ENCODE data around the gene YPEL2. TPM values are rescaled to one million over a fixed set of nuclear protein-coding genes. Genes with fewer than 3 reads are reported as not detected.
"Not testable (repeated sequence)": the region's sequence is repeated elsewhere in the genome, so short reads cannot be mapped to it uniquely, and the experiment has no call there.

Gene YPEL2, protein sequence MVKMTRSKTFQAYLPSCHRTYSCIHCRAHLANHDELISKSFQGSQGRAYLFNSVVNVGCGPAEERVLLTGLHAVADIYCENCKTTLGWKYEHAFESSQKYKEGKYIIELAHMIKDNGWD
- 1.5 TPM for polyA plus RNA-seq (2013, experiment 1 of 2)
- polyA plus RNA-seq (2013, experiment 2 of 2): 3.1 TPM

DNA sequence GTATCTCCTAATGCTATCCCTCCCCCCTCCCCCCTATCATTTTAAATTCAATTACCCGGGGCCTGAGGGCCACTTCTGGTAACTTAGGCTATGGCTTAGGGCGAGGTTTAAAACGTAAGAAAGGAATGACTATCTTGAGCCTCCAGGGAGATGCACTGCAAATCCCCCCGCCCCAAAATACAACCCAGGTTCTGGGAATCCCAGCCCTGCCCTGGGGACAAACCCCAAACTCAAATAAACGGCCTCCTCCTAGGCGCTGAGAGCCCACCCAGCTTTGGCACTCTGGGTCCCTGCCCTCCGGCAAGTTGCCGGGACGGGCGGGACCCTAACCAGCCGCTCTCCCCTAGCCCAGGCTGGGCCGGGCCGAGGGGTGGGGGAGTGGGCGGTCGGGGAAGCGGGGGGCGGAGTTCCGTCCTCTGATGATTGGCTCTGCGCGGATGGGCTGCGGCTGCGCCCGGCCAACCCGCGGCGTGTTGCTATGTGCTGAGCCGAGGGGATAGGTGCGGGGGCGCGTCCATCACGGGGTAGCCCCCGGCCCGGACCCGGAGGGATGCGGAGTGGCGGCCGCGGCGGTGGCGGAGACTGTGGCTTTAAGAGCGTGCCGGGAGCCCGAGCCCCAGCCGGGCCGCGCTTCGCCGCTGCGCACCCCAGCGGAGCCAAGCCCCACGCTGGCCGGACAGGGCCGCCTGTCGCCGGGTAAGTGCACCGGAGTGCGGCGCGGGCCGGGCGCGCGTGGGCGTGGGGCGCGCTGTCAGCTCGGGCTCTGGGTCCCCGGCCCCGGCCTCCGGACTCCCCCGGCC is at the start of gene YPEL2:
YPEL2 (plus strand) TSS at position 527 of the 800 bp plus-strand sequence. CDS start 21,755 bp downstream, outside the sequence.
- Histone ChIP-seq H3K27me3 (ENCODE audit: insufficient read depth, low read length) (peaks cover 25% of the 10 kb centered on the region), H3K27ac (ENCODE audit: low read depth, low read length) (no peak within 1 kb of the TSS), H3K9ac (ENCODE audit: low read depth, low read length) (peak within 1 kb of the TSS; percentile 21; the same call in 1 of the 2 replicates), H3K4me3 (ENCODE audit: low read length) (peak within 1 kb of the TSS; percentile 72), H3K36me3 (ENCODE audit: insufficient read depth, low read length) (no peaks in the 10 kb centered on the region), H3K9me3 (ENCODE audit: insufficient read depth, low read depth, low read length) (no peaks in the 10 kb centered on the region), H3K4me1 (ENCODE audit: insufficient read depth, low read length) (peaks cover 23% of the 10 kb centered on the region)
- WGBS: 1% methylated on average over 70 of the region's 71 CpGs

DNA sequence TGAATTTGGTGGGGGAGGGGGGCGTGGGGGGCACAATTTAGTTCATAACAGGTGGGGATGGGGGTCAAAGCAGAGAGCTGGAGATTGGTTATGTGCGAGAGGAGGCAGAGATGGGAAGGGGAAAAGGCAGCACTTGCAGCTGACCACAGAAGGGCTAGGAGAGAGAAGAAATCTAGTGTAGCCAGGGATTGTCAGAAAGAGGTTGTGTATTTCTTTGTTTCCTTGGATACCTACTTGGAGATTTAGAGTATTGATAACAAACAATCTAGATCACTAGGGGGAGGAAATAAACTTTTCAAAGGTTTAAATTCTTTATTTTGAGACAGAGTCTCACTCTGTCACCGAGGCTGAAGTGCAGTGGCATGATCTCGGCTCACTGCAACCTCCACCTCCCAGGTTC is 47.1 kb upstream of the YPEL2 start:
- Histone ChIP-seq H3K27ac (ENCODE audit: low read depth, low read length) (no peak overlapping the region), H3K27me3 (ENCODE audit: insufficient read depth, low read length) (no peaks in the 10 kb centered on the region; the same call in 1 of the 2 replicates), H3K4me3 (ENCODE audit: low read length) (no peak overlapping the region), H3K36me3 (ENCODE audit: insufficient read depth, low read length) (no peaks in the 10 kb centered on the region), H3K9me3 (ENCODE audit: insufficient read depth, low read depth, low read length) (no peaks in the 10 kb centered on the region), H3K9ac (ENCODE audit: low read depth, low read length) (no peak overlapping the region), H3K4me1 (ENCODE audit: insufficient read depth, low read length) (no peaks in the 10 kb centered on the region)
- 71% methylated on average over 4 of the region's 4 CpGs for WGBS

- Histone ChIP-seq H3K4me3 (ENCODE audit: low read length) (no peak overlapping the region), H3K9me3 (ENCODE audit: insufficient read depth, low read depth, low read length) (no peaks in the 10 kb centered on the region), H3K4me1 (ENCODE audit: insufficient read depth, low read length) (peaks cover 15% of the 10 kb centered on the region; the same call in 1 of the 2 replicates), H3K27ac (ENCODE audit: low read depth, low read length) (no peak overlapping the region), H3K36me3 (ENCODE audit: insufficient read depth, low read length) (no peaks in the 10 kb centered on the region), H3K27me3 (ENCODE audit: insufficient read depth, low read length) (peaks cover 4% of the 10 kb centered on the region), H3K9ac (ENCODE audit: low read depth, low read length) (no peak overlapping the region)
- 90% methylated on average over 1 of the region's 1 CpG for WGBS
These were observed 44.0 kb upstream of the YPEL2 start for GRCh38 chr17:59287452-59287851.

- Histone ChIP-seq H3K9ac (ENCODE audit: low read depth, low read length) (no peak overlapping the region), H3K36me3 (ENCODE audit: insufficient read depth, low read length) (no peaks in the 10 kb centered on the region), H3K4me3 (ENCODE audit: low read length) (no peak overlapping the region), H3K9me3 (ENCODE audit: insufficient read depth, low read depth, low read length) (no peaks in the 10 kb centered on the region), H3K4me1 (ENCODE audit: insufficient read depth, low read length) (peaks cover 15% of the 10 kb centered on the region; the same call in 1 of the 2 replicates), H3K27me3 (ENCODE audit: insufficient read depth, low read length) (peaks cover 4% of the 10 kb centered on the region), H3K27ac (ENCODE audit: low read depth, low read length) (no peak overlapping the region)
- WGBS: 97% methylated on average over 3 of the region's 3 CpGs
These were observed 43.6 kb upstream of the YPEL2 start for GRCh38 chr17:59287891-59288290.

DNA sequence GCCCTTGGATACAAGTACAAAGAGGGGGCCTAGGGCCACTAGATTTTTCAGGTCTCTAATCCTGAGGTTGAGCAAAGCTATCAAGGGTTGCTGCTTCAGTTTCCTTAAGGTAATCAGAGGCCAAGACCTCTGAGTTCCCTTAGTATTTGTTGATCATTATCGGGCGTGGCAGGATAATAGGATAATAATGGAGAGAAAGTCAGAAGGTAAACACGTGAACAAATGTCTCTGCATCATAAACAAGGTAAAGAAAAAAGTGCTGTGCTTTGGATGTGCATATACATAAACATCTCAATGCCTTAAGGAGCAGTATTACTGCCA is 41.5 kb upstream of the YPEL2 start:
- peak overlapping the region; percentile 26; the same call in 1 of the 2 replicates for H3K4me3 ChIP-seq (ENCODE audit: low read length)

GRCh38 chr17:59290302-59290998 is 41.0 kb upstream of the YPEL2 start:
- WGBS: 11% methylated on average over 11 of the region's 12 CpGs
- not testable (repeated sequence) for H3K9ac ChIP-seq (ENCODE audit: low read depth, low read length); H3K36me3 ChIP-seq (ENCODE audit: insufficient read depth, low read length); H3K27ac ChIP-seq (ENCODE audit: low read depth, low read length); H3K27me3 ChIP-seq (ENCODE audit: insufficient read depth, low read length); H3K9me3 ChIP-seq (ENCODE audit: insufficient read depth, low read depth, low read length)
- peak overlapping the region; percentile 26; the same call in 1 of the 2 replicates for H3K4me3 ChIP-seq (ENCODE audit: low read length)
- H3K4me1 ChIP-seq (ENCODE audit: insufficient read depth, low read length): peaks cover 15% of the 10 kb centered on the region; the same call in 1 of the 2 replicates

More for the DNA sequence above, 41.5 kb upstream of the YPEL2 start:
- no peaks in the 10 kb centered on the region for H3K9me3 ChIP-seq (ENCODE audit: insufficient read depth, low read depth, low read length)
- H3K27me3 ChIP-seq (ENCODE audit: insufficient read depth, low read length): peaks cover 4% of the 10 kb centered on the region
- H3K36me3 ChIP-seq (ENCODE audit: insufficient read depth, low read length): no peaks in the 10 kb centered on the region
- H3K27ac ChIP-seq (ENCODE audit: low read depth, low read length): no peak overlapping the region; the same call in 1 of the 2 replicates
- H3K4me1 ChIP-seq (ENCODE audit: insufficient read depth, low read length): peaks cover 15% of the 10 kb centered on the region; the same call in 1 of the 2 replicates
- WGBS: 35% methylated on average over 3 of the region's 3 CpGs
- no peak overlapping the region for H3K9ac ChIP-seq (ENCODE audit: low read depth, low read length)

DNA sequence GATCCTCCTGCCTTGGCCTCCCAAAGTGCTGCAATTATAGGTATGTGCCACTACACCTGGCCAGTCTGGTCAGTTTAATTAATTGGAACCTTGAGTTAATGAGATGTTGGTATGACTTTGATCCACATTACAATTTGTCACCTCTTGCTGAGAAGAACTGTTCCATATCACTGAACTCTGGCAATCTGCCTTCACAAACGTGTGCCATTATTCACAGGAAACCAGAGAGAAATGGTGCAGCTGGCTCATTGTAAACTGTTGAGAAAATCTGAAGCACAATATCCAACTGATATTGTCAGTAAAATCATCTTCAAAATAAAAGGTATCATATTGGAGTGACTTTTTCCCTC is 39.3 kb upstream of the YPEL2 start:
- no peaks in the 10 kb centered on the region for H3K36me3 ChIP-seq (ENCODE audit: insufficient read depth, low read length)
- no peak overlapping the region for H3K4me3 ChIP-seq (ENCODE audit: low read length)
- H3K4me1 ChIP-seq (ENCODE audit: insufficient read depth, low read length): peaks cover 18% of the 10 kb centered on the region; the same call in 1 of the 2 replicates
- H3K27ac ChIP-seq (ENCODE audit: low read depth, low read length): no peak overlapping the region
- H3K27me3 ChIP-seq (ENCODE audit: insufficient read depth, low read length): peaks cover 4% of the 10 kb centered on the region
- WGBS: 91% methylated on average over 1 of the region's 1 CpG
- H3K9ac ChIP-seq (ENCODE audit: low read depth, low read length): no peak overlapping the region
- no peaks in the 10 kb centered on the region for H3K9me3 ChIP-seq (ENCODE audit: insufficient read depth, low read depth, low read length)

GRCh38 chr17:59296190-59296589 is 35.3 kb upstream of the YPEL2 start:
- Histone ChIP-seq H3K4me3 (ENCODE audit: low read length) (no peak overlapping the region), H3K9me3 (ENCODE audit: insufficient read depth, low read depth, low read length) (no peaks in the 10 kb centered on the region), H3K4me1 (ENCODE audit: insufficient read depth, low read length) (0 out of 2 replicates have a peak, but pooled peaks cover 5% of the 10 kb centered on the region), H3K27me3 (ENCODE audit: insufficient read depth, low read length) (peaks cover 4% of the 10 kb centered on the region), H3K27ac (ENCODE audit: low read depth, low read length) (no peak overlapping the region), H3K36me3 (ENCODE audit: insufficient read depth, low read length) (no peaks in the 10 kb centered on the region), H3K9ac (ENCODE audit: low read depth, low read length) (no peak overlapping the region)
- 97% methylated on average over 2 of the region's 2 CpGs for WGBS

DNA sequence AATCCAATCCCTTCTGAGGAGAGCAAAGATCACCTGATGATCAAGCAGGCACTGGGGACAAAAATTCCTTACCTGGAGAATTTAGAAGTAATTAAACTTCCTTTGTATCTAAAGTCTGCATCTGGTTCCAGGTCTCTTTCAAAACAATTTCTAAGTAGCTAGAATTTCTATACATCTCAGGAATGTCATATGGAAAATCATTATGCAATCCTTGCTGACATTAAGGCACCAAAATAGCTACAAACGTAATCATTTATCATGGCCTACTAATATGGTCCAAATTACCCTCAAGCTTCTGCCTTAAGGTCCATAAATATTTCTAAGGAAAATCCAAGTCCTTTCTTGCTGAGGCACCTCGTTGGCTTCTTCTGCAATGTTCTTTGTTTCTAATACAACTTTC is 32.9 kb upstream of the YPEL2 start:
- 86% methylated on average over 2 of the region's 2 CpGs for WGBS
- Histone ChIP-seq H3K36me3 (ENCODE audit: insufficient read depth, low read length) (no peaks in the 10 kb centered on the region), H3K9ac (ENCODE audit: low read depth, low read length) (no peak overlapping the region), H3K27ac (ENCODE audit: low read depth, low read length) (no peak overlapping the region), H3K27me3 (ENCODE audit: insufficient read depth, low read length) (no peaks in the 10 kb centered on the region; the same call in 1 of the 2 replicates), H3K4me1 (ENCODE audit: insufficient read depth, low read length) (0 out of 2 replicates have a peak, but pooled peaks cover 5% of the 10 kb centered on the region), H3K4me3 (ENCODE audit: low read length) (no peak overlapping the region), H3K9me3 (ENCODE audit: insufficient read depth, low read depth, low read length) (no peaks in the 10 kb centered on the region)

DNA sequence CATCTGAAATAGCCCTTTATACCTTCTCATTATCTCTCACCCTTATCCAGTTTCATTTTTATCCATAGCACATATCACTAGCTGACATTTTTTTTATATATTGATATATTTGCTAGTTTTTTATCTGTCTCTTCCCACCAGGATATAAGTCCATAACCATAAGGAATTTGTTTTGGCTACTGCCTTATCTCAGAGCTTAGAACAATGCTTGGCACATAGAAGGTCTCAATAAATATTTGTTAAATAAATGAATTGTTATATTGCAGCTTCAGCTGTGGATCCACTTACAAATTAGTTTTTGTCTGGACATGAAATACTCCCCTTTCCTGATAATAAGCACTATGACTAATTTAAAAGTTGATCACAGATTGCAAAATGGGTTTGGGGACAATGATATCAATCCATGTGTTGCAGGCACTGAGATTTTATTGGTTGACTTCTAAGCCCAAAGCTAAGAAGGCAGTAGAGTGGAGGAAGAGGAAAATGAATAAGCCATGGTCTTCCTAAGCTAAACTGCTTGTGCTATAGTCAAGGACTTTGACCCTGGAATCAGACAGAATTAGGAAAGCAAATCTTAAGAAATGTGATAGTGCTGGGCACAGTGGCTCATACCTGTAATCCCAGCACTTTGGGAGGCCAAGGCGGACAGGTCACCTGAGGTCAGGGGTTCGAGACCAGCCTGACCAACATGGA is 31.9 kb upstream of the YPEL2 start:
- H3K4me3 ChIP-seq (ENCODE audit: low read length): no peak overlapping the region
- H3K4me1 ChIP-seq (ENCODE audit: insufficient read depth, low read length): 0 out of 2 replicates have a peak, but pooled peaks cover 5% of the 10 kb centered on the region
- WGBS: 90% methylated on average over 2 of the region's 2 CpGs
- H3K9ac ChIP-seq (ENCODE audit: low read depth, low read length): no peak overlapping the region
- H3K9me3 ChIP-seq (ENCODE audit: insufficient read depth, low read depth, low read length): no peaks in the 10 kb centered on the region
- H3K27ac ChIP-seq (ENCODE audit: low read depth, low read length): no peak overlapping the region
- H3K36me3 ChIP-seq (ENCODE audit: insufficient read depth, low read length): no peaks in the 10 kb centered on the region
- H3K27me3 ChIP-seq (ENCODE audit: insufficient read depth, low read length): no peaks in the 10 kb centered on the region
